Ovary (tissue), 9 donors: Measurements from ENCODE around the gene TSPEAR. TPM values are rescaled to one million over a fixed set of nuclear protein-coding genes. Genes with fewer than 3 reads are reported as not detected.

Source experiments
- DNase-seq, 5 donors: peaks; one replicate each; pipeline ENCODE4 v3.0.0-alpha.2; 2019 to 2020
- H3K27ac ChIP-seq, 2 donors: fragments of 200-600 bp; one replicate each; pipeline versions ENCODE4 v1.5.1 to v1.8.0; 2019 to 2022
- H3K27me3 ChIP-seq: fragments of 200-600 bp; one replicate; pipeline ENCODE4 v1.8.0; 2022
- H3K36me3 ChIP-seq: fragments of 200-600 bp; sonication (generic); one replicate; pipeline ENCODE4 v1.5.1; 2019
- H3K4me1 ChIP-seq: one replicate; pipeline ENCODE4 v1.8.1; 2013; ENCODE audit warnings: mild to moderate bottlenecking, moderate library complexity; ENCODE audit not compliant: insufficient read depth
- H3K4me3 ChIP-seq: fragments of 200-600 bp; sonication (generic); one replicate; pipeline ENCODE4 v1.5.1; 2017
- H3K9me3 ChIP-seq, 2 donors: fragments of 200-600 bp in 1 of 2; sonication (generic) in 1 of 2; one replicate each; pipeline versions ENCODE4 v1.5.1 to v1.8.1; 2013 to 2019; ENCODE audit warnings: mild to moderate bottlenecking in 1 of 2, moderate library complexity in 1 of 2
- EP300 ChIP-seq: sonication (generic); formaldehyde crosslinking; IDR thresholded peaks from one replicate; pipeline ENCODE4 v1.6.1; 2017; ENCODE audit warnings: antibody characterized with exemption
- POLR2A ChIP-seq: fragments of 450-650 bp; IDR thresholded peaks from one replicate; pipeline ENCODE4 v1.6.1; 2017; ENCODE audit warnings: antibody characterized with exemption, mild to moderate bottlenecking, moderate library complexity
- WGBS, 3 donors: extraction: QIAGEN DNeasy Blood & Tissue Kit in 1 of 3; methylation state at CpG; one replicate each; pipeline versions ENCODE4 v1.1.5 to v1.1.7; 2013 to 2017; 5-methylcytosine and 5-hydroxymethylcytosine counted together
- intact Hi-C, 4 donors: fragments of 100-400 bp; cut with DNase I; formaldehyde crosslinking; loops; one replicate each; pipeline versions ENCODE4 v1.11.0 to v1.15.1; 2022 to 2023
- polyA plus RNA-seq, 2 donors: library from polyadenylated mRNA; stranded (reverse); fragments of 200-250 nt in 1 of 2; fragments of 350-450 nt in 1 of 2; fragmentation: Illumina TruSeq in 1 of 2; extraction: RNeasy Lipid Tissue Mini Kit (QIAGEN cat#74804) in 1 of 2; gene quantifications; one replicate each; pipeline ENCODE4 v1.2.3, GENCODE V29; 2013 to 2014
- total RNA-seq, 7 donors: library from RNA; depleted of rRNA in 2 of 7; stranded (reverse); fragments of >200 nt in 2 of 7; fragmentation: NEBNext Ultra II Directional in 3 of 7; extraction: Animal tissue kit (Norgen Biotek cat#: 25700) in 3 of 7; gene quantifications; one replicate each; pipeline versions ENCODE4 v1.1.0 to v1.2.4, GENCODE V29; 2016 to 2023
- TF ChIP-seq, protein P1 (sequence below), 3 donors: fragments of 450-650 bp in 2 of 3; fragments of 200-600 bp in 1 of 3; IDR thresholded peaks; one replicate each; pipeline versions ENCODE4 v1.5.1 to v1.8.0; 2016 to 2022; ENCODE audit warnings: antibody characterized with exemption in 3 of 3, mild to moderate bottlenecking in 1 of 3
- donor health status: DM: no; HTN: no; CAD: no; lungs with moderate emphysema.
- donor health status: DM: no; HTN: no; CAD: no.
- donor health status: Bipolar disorder and iron deficiency.
- donor health status: DM: yes; HTN: yes; CAD: no.
- donor health status: DM: no; HTN: no; CAD: no.
- donor health status: DM: yes; HTN: yes; CAD: no.

TSPEAR gene
- total and polyA plus RNA-seq, 9 donors = 0.07 to 0.27 (median 0.11) TPM; not detected in 4

DNA sequence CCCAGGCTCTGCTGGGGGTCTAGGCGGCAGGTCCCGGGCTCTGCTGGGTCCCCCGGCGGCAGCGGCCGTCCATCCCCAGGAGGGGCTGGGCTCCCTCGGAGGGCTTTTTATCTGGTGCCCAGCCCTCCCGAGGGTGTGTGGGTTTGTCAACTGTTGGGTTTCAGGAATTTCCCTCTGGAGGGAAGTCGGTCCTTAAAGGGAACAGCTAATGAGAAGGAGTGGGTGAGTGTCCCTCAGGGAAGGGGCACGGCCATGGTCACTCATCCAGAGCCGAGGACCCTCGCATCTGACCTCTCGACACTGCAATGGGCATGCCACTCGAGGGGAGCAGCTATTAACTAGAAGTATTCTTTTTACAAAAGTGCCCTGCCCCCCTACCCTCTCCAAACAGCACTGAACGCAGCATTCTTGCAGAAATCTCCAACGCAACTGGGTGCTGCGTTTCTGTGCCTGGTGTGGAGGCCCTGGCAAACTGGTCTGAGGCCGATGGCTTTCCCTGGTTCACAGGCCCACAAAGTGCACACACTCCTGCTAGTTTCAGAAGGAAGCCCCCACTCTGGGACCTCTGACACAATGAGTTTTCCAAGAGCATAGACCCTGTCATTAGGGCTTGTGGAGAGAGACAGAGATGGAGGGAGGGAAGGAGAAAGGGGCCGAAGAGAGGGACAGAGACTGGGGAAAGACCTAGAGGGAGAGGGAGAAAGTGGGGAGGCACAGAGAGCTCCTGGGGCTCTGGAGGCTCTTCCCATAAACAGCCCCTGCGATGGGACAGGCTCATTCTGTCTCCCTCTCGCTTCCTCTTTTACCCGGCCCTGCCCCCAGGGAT lies 1.0 kb upstream of the TSPEAR start:
- intact Hi-C loops = no loop called here
- WGBS, 3 donors = 15 to 25% (median 19%) methylated on average over 22 of the region's 22 CpGs
- Histone ChIP-seq H3K27ac (no peak overlapping the region), H3K9me3 (no peaks in the 10 kb centered on the region), H3K4me1 (no peaks in the 10 kb centered on the region), H3K4me3 (no peak overlapping the region), H3K27me3 (no peaks in the 10 kb centered on the region), H3K36me3 (no peaks in the 10 kb centered on the region)
- peak in 2 of 5 donors; percentile 2 to 4 for DNase-seq
- TF ChIP-seq EP300 = no peak
- TF ChIP-seq, protein P1, sequence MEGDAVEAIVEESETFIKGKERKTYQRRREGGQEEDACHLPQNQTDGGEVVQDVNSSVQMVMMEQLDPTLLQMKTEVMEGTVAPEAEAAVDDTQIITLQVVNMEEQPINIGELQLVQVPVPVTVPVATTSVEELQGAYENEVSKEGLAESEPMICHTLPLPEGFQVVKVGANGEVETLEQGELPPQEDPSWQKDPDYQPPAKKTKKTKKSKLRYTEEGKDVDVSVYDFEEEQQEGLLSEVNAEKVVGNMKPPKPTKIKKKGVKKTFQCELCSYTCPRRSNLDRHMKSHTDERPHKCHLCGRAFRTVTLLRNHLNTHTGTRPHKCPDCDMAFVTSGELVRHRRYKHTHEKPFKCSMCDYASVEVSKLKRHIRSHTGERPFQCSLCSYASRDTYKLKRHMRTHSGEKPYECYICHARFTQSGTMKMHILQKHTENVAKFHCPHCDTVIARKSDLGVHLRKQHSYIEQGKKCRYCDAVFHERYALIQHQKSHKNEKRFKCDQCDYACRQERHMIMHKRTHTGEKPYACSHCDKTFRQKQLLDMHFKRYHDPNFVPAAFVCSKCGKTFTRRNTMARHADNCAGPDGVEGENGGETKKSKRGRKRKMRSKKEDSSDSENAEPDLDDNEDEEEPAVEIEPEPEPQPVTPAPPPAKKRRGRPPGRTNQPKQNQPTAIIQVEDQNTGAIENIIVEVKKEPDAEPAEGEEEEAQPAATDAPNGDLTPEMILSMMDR (IDR thresholded peaks at IDR 0.05) = no peak
- TF ChIP-seq POLR2A = no peak

DNA sequence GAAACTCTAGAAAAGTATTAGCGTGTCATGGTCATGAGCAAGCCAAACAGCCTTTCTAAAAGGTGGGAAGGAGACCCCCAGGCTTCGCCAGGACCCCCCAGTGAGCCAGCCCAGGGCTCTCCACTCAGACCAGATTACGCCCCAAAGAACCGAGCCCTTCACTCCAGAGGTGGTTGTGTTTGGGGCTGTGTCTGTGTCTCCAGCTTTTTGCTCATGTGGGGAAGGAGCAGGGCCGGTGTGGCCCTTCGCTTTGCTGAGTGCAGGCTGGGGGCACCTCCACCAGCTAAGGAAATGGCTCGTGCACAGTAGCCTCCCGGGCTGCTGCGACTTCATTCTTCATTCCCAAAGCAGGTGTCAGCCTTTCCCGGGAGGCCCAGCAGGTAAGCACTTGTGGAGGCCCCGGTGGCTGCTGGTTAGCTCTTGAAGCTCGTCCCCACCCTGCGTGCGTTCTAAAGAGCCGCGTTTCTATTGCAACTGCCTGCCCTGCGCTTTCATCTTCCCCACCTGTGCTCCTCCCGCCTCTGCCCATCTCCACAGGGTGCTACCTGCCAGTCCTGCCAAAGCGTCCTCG lies 531 bp downstream of the TSPEAR start:
- 1 to 8% (median 3%) methylated on average over 20 of the region's 20 CpGs for WGBS, 3 donors
- peak in 2 of 5 donors; percentile 1 to 2 for DNase-seq
- H3K9me3 ChIP-seq = peaks cover 0 to 5% of the 10 kb centered on the region in 2 donors
- H3K27ac ChIP-seq = no peak overlapping the region
- no peaks in the 10 kb centered on the region for H3K4me1 ChIP-seq
- intact Hi-C loops = no loop called here
- no peak overlapping the region for H3K4me3 ChIP-seq
- no peak for TF ChIP-seq EP300
- TF ChIP-seq POLR2A = no peak
- TF ChIP-seq, protein P1 (IDR thresholded peaks at IDR 0.05) = no peak
- no peaks in the 10 kb centered on the region for H3K27me3 ChIP-seq
- no peaks in the 10 kb centered on the region for H3K36me3 ChIP-seq

DNA sequence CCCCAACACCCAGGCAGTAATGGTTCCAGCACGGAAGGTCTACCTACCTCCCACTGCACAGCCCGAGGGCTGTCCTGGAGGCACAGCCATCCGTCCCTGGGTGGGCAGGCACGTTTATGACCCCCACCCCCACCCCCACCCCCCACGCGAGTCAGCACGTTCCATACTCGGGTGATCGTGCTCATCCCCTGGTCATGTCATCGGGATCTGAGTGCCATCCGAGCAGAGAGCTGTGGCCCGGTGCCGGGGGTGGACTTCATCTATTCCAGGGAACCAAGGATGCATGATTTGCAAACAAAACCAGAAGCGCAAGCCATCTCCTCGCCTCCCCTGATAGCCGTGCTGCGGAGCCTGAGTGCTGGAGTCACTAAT lies 1.1 kb downstream of the TSPEAR start:
- no peaks in the 10 kb centered on the region for H3K36me3 ChIP-seq

DNA sequence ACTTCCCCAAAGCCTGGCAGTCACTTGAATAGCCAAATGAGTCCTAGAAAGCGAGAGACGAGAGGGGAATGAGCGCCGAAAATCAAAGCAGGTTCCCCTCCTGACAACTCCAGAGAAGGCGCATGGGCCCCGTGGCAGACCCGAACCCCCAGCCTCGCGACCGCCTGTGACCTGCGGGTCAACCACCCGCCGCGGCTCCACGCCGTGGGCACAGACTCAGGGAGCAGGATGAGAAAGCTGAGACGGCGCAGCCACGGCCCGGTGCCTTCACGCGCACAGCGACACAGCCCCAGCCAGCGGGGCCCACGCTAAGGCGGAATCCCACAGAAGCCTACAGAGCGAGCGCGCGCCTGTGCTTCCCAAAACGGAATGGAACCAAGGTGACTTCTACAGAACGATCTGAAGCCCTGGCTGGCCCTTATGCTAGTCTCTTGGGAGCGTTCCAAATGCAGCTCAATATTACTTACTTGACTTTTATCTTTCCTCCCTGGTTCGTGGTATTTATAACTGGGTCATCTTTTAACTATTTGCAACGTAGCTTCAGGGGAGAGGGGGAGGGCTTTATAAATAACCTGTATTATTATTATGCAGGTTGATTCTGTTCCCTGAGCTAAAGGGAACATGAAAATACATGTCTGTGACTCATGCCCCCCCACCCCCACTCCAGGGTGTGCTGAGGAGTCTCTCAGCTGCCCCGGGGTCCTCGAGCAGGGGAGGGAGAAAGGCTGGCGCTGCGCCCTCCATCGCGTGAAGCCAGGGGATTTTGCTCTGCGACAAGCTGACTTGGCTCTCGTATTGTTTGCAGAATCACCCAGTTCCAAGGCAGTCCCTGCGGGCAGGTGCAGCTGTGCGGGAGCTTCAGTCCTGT lies 1.7 kb downstream of the TSPEAR start:
- intact Hi-C loops = no loop called here
- TF ChIP-seq, protein P1 (IDR thresholded peaks at IDR 0.05) = no peak
- TF ChIP-seq EP300 (no peak), POLR2A (no peak)
- no peak overlapping the region for H3K4me3 ChIP-seq
- no peaks in the 10 kb centered on the region for H3K4me1 ChIP-seq
- no peaks in the 10 kb centered on the region for H3K27me3 ChIP-seq
- peaks cover 0 to 5% of the 10 kb centered on the region in 2 donors for H3K9me3 ChIP-seq
- no peaks in the 10 kb centered on the region for H3K36me3 ChIP-seq
- no peak overlapping the region for H3K27ac ChIP-seq
- 0 to 1% (median 1%) methylated on average over 37 to 45 of the region's 45 CpGs for WGBS, 3 donors
- peak in 2 of 5 donors; percentile 3 to 17 for DNase-seq

More for the DNA sequence above, 1.1 kb downstream of the TSPEAR start:
- intact Hi-C loops = no loop called here
- TF ChIP-seq POLR2A (no peak), EP300 (no peak)
- TF ChIP-seq, protein P1 (IDR thresholded peaks at IDR 0.05) = no peak
- Histone ChIP-seq H3K4me3 (no peak overlapping the region), H3K27me3 (no peaks in the 10 kb centered on the region), H3K27ac (no peak overlapping the region), H3K4me1 (no peaks in the 10 kb centered on the region), H3K9me3 (peaks cover 0 to 5% of the 10 kb centered on the region in 2 donors)
- 2 to 3% (median 2%) methylated on average over 10 to 17 of the region's 17 CpGs for WGBS, 3 donors
- peak in 2 of 5 donors; percentile 1 to 13 for DNase-seq
